WTC11 (cell line): ENCODE measurements around the gene CRYGS. TPM values are rescaled to one million over a fixed set of nuclear protein-coding genes. Genes with fewer than 3 reads are reported as not detected.

Experiments used
- CBFB ChIP-seq: sonication (generic); formaldehyde crosslinking; IDR thresholded peaks from 2 replicates; pipeline ENCODE4 v1.8.1; 2022; ENCODE audit warnings: mild to moderate bottlenecking, low read depth, missing genetic modification reagents
- FOXK1 ChIP-seq: sonication (generic); formaldehyde crosslinking; IDR thresholded peaks from 2 replicates; pipeline ENCODE4 v1.8.0; 2022; ENCODE audit warnings: mild to moderate bottlenecking, moderate library complexity, missing genetic modification reagents
- total RNA-seq: library from RNA; stranded (reverse); gene quantifications from 3 replicates; pipeline ENCODE4 v1.2.3, GENCODE V29; 2021
- TF ChIP-seq, protein P1 (sequence below): sonication (generic); formaldehyde crosslinking; IDR thresholded peaks from 2 replicates; pipeline ENCODE4 v1.8.0; 2023; ENCODE audit warnings: mild to moderate bottlenecking, missing genetic modification reagents
- TF ChIP-seq, protein P2 (sequence below): fragments of 250-450 bp; sonication (Bioruptor Pico); IDR thresholded peaks from 2 replicates; pipeline ENCODE4 v1.8.0; 2021; ENCODE audit warnings: mild to moderate bottlenecking
- TF ChIP-seq, protein P3 (sequence below): sonication (generic); formaldehyde crosslinking; IDR thresholded peaks from 2 replicates; pipeline ENCODE4 v1.8.1; 2022; ENCODE audit warnings: mild to moderate bottlenecking, missing genetic modification reagents, moderate library complexity, borderline replicate concordance
- TF ChIP-seq, protein P4 (sequence below): fragments of 250-450 bp; sonication (Bioruptor Pico); IDR thresholded peaks from 2 replicates; pipeline ENCODE4 v1.9.0; 2021; ENCODE audit warnings: mild to moderate bottlenecking

CRYGS gene
- total RNA-seq, 1 experiment from 2014 or later, result 1.7 TPM

DNA sequence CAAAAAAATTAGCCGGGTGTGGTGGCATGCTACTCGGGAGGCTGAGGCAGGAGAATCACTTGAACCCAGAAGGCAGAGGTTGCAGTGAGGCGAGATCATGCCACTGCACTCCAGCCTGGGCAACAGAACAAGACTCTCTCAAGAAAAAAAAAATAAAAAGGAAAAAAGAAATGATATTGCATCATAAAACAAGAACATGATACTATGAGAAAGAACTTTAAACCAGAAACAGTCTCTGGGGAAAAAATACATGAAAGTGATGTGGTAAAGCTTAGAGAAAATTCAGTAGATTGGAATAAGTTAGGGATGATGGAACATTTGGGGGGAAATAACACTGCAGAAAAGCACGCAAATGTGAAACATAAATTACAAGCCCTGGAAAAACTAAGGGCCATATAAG, 54.7 kb downstream of the CRYGS start (continued):
- TF ChIP-seq, protein P1, sequence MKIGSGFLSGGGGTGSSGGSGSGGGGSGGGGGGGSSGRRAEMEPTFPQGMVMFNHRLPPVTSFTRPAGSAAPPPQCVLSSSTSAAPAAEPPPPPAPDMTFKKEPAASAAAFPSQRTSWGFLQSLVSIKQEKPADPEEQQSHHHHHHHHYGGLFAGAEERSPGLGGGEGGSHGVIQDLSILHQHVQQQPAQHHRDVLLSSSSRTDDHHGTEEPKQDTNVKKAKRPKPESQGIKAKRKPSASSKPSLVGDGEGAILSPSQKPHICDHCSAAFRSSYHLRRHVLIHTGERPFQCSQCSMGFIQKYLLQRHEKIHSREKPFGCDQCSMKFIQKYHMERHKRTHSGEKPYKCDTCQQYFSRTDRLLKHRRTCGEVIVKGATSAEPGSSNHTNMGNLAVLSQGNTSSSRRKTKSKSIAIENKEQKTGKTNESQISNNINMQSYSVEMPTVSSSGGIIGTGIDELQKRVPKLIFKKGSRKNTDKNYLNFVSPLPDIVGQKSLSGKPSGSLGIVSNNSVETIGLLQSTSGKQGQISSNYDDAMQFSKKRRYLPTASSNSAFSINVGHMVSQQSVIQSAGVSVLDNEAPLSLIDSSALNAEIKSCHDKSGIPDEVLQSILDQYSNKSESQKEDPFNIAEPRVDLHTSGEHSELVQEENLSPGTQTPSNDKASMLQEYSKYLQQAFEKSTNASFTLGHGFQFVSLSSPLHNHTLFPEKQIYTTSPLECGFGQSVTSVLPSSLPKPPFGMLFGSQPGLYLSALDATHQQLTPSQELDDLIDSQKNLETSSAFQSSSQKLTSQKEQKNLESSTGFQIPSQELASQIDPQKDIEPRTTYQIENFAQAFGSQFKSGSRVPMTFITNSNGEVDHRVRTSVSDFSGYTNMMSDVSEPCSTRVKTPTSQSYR (CRISPR knock-in tag), result no peak
- TF ChIP-seq FOXK1 (no peak), CBFB (CRISPR knock-in tag) (no peak)
- TF ChIP-seq, protein P2, sequence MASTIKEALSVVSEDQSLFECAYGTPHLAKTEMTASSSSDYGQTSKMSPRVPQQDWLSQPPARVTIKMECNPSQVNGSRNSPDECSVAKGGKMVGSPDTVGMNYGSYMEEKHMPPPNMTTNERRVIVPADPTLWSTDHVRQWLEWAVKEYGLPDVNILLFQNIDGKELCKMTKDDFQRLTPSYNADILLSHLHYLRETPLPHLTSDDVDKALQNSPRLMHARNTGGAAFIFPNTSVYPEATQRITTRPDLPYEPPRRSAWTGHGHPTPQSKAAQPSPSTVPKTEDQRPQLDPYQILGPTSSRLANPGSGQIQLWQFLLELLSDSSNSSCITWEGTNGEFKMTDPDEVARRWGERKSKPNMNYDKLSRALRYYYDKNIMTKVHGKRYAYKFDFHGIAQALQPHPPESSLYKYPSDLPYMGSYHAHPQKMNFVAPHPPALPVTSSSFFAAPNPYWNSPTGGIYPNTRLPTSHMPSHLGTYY (CRISPR knock-in tag), result no peak
- TF ChIP-seq, protein P3, sequence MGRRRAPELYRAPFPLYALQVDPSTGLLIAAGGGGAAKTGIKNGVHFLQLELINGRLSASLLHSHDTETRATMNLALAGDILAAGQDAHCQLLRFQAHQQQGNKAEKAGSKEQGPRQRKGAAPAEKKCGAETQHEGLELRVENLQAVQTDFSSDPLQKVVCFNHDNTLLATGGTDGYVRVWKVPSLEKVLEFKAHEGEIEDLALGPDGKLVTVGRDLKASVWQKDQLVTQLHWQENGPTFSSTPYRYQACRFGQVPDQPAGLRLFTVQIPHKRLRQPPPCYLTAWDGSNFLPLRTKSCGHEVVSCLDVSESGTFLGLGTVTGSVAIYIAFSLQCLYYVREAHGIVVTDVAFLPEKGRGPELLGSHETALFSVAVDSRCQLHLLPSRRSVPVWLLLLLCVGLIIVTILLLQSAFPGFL (CRISPR knock-in tag), result no peak
- TF ChIP-seq, protein P4, sequence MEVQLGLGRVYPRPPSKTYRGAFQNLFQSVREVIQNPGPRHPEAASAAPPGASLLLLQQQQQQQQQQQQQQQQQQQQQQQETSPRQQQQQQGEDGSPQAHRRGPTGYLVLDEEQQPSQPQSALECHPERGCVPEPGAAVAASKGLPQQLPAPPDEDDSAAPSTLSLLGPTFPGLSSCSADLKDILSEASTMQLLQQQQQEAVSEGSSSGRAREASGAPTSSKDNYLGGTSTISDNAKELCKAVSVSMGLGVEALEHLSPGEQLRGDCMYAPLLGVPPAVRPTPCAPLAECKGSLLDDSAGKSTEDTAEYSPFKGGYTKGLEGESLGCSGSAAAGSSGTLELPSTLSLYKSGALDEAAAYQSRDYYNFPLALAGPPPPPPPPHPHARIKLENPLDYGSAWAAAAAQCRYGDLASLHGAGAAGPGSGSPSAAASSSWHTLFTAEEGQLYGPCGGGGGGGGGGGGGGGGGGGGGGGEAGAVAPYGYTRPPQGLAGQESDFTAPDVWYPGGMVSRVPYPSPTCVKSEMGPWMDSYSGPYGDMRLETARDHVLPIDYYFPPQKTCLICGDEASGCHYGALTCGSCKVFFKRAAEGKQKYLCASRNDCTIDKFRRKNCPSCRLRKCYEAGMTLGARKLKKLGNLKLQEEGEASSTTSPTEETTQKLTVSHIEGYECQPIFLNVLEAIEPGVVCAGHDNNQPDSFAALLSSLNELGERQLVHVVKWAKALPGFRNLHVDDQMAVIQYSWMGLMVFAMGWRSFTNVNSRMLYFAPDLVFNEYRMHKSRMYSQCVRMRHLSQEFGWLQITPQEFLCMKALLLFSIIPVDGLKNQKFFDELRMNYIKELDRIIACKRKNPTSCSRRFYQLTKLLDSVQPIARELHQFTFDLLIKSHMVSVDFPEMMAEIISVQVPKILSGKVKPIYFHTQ (CRISPR knock-in tag), result no peak

Other genes starting within 250 kb of the CRYGS start
- 0.30 to 0.92 TPM (median 0.57 TPM) in 3 replicates for gene DGKG, start 182.1 kb downstream of the CRYGS start, total RNA-seq
- gene TBCCD1, start 23.0 kb upstream of the CRYGS start, total RNA-seq, result 10.6 to 11.5 TPM (median 11.3 TPM) in 3 replicates
- gene DNAJB11, start 26.3 kb upstream of the CRYGS start, total RNA-seq, result 44.2 to 56.3 TPM (median 47.8 TPM) in 3 replicates
- gene AHSG, start 68.7 kb upstream of the CRYGS start, total RNA-seq, result 1.5 to 1.9 TPM (median 1.8 TPM) in 3 replicates
- not detected in 3 replicates for gene FETUB, start 96.0 kb upstream of the CRYGS start, total RNA-seq
- 0.11 to 0.24 TPM (median 0.11 TPM) in 3 replicates for gene HRG, start 121.6 kb upstream of the CRYGS start, total RNA-seq
- 0.13 to 0.44 TPM (median 0.34 TPM) in 3 replicates for gene KNG1, start 173.0 kb upstream of the CRYGS start, total RNA-seq
- gene EIF4A2, start 239.2 kb upstream of the CRYGS start, total RNA-seq, result 571 to 574 TPM (median 572 TPM) in 3 replicates